Heart left ventricle (tissue), 16 donors: ENCODE data around the gene TUBE1. TPM values are rescaled to one million over a fixed set of nuclear protein-coding genes. Genes with fewer than 3 reads are reported as not detected.

Experiments used
- ATAC-seq, 4 donors: fragments of 200-7000 bp; cut with Tn5 transposase; one replicate each; pipeline ENCODE4 v1.9.1; 2020 to 2022; ENCODE audit warnings: moderate library complexity in 4 of 4, mild to moderate bottlenecking in 3 of 4, moderate number of reproducible peaks in 1 of 4
- DNase-seq, 5 donors: peaks; one replicate each; pipeline ENCODE4 v3.0.0-alpha.2; 2020
- H3K27ac ChIP-seq, 12 donors: fragments of 200-600 bp; sonication (generic) in 4 of 12; one replicate each; pipeline versions ENCODE4 v1.5.0 to v1.8.0; 2016 to 2022; ENCODE audit warnings: mild to moderate bottlenecking in 2 of 12
- H3K27me3 ChIP-seq, 9 donors: fragments of 200-600 bp; sonication (generic) in 2 of 9; one replicate each; pipeline versions ENCODE4 v1.5.1 to v1.8.0; 2016 to 2022; ENCODE audit warnings: mild to moderate bottlenecking in 3 of 9
- H3K36me3 ChIP-seq, 9 donors: fragments of 200-600 bp; sonication (generic) in 2 of 9; one replicate each; pipeline versions ENCODE4 v1.5.0 to v1.8.0; 2018 to 2022; ENCODE audit warnings: mild to moderate bottlenecking in 2 of 9
- H3K4me1 ChIP-seq, 12 donors: fragments of 200-600 bp; sonication (generic) in 4 of 12; one replicate each; pipeline versions ENCODE4 v1.5.0 to v1.8.0; 2016 to 2022; ENCODE audit warnings: mild to moderate bottlenecking in 3 of 12
- H3K4me3 ChIP-seq, 12 donors: fragments of 200-600 bp; sonication (generic) in 4 of 12; one replicate each; pipeline versions ENCODE4 v1.5.0 to v1.8.0; 2017 to 2022; ENCODE audit warnings: mild to moderate bottlenecking in 9 of 12, moderate library complexity in 4 of 12
- H3K9me3 ChIP-seq, 12 donors: fragments of 200-600 bp; sonication (generic) in 4 of 12; one replicate each; pipeline versions ENCODE4 v1.5.0 to v1.8.0; 2016 to 2022; ENCODE audit warnings: mild to moderate bottlenecking in 1 of 12
- CTCF ChIP-seq, 12 donors: fragments of 200-600 bp; sonication (generic) in 4 of 12; IDR thresholded peaks; one replicate each; pipeline versions ENCODE4 v1.5.0 to v1.8.0; 2018 to 2022; ENCODE audit warnings: antibody characterized with exemption in 12 of 12, mild to moderate bottlenecking in 5 of 12
- POLR2A ChIP-seq, 2 donors: fragments of 450-650 bp; IDR thresholded peaks; one replicate each; pipeline ENCODE4 v1.6.1; 2017; ENCODE audit warnings: antibody characterized with exemption in 2 of 2, mild to moderate bottlenecking in 2 of 2, moderate library complexity in 2 of 2
- WGBS, 4 donors: extraction: QIAGEN DNeasy Blood & Tissue Kit in 2 of 4; methylation state at CpG; one replicate each; pipeline versions ENCODE4 v1.1.5 to v1.1.7; 2013 to 2018; 5-methylcytosine and 5-hydroxymethylcytosine counted together
- intact Hi-C, 10 donors: fragments of 100-400 bp; cut with DNase I; formaldehyde crosslinking; loops; one replicate each; pipeline versions ENCODE4 v1.11.1 to v1.14.2; 2022
- polyA plus RNA-seq, 2 donors: library from polyadenylated mRNA; stranded (reverse); fragments of 200-250 nt; gene quantifications; one replicate each; pipeline ENCODE4 v1.2.3, GENCODE V29; 2013
- total RNA-seq, 9 donors: library from RNA; depleted of rRNA in 2 of 9; stranded (reverse); fragments of >200 nt in 2 of 9; fragmentation: NEBNext Ultra II Directional in 3 of 9; extraction: Animal tissue kit (Norgen Biotek cat#: 25700) in 3 of 9; gene quantifications; one replicate each; pipeline versions ENCODE4 v1.1.0 to v1.2.4, GENCODE V29; 2016 to 2023
- donor health status: ischemic (EF 13 %, LVEDD 7.1; RV severe dilation, severe dysfunction).
- donor health status: healthy with polysubstance abuse.
- donor health status: DM: no; HTN: yes; CAD: no.
- donor health status: DM: no; HTN: no; CAD: no.
- donor health status: ischemic (EF 25% LVEDD 6.9; RV normal size, moderate dysfunction).
- donor health status: ischemic (EF 25% LVEDD 5.7; RV mildly dilated, moderate dysfunction).
- donor health status: healthy.
- donor health status: DM: yes; HTN: yes; CAD: no.
- donor health status: ischemic (EF 35%, LVEDD 5.7; RV mildly dilated, moderate dysfunction).
- donor health status: nonischemic (EF 11% LVEDD 7.7; RV severe dilation, severe dysfunction).
- donor health status: DM: yes; HTN: yes; CAD: no.
- donor health status: PGD.
- donor health status: ischemic (EF 29% LVEDD 5.4; RV normal size, mild dysfunction).
- donor health status: nonischemic (EF 23%, LVEDD 6.1; RV moderate dilation, normal function).

Gene TUBE1
- total and polyA plus RNA-seq, 11 donors = 10.1 to 33.2 (median 23.3) TPM

DNA sequence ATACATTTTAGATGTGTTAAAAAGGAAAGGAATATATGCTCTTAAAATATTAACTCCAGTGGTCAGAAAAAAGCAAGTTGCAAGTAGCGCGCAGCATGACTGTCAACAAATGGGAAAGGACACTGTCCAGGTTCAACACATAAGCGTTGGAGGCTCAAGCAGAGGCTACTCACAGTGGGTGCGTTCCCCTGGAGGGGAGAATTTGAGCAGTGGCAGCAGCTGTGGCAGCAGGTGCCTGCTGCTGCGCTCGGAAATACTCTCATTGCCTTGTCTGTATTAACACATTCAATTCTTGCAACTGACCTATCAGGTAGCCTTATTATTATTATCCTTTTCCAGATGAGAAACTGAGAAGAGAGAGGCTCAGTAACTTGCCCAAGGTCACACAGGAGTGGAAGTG, 55.3 kb downstream of the TUBE1 start:
- Histone ChIP-seq H3K9me3 (no peaks in the 10 kb centered on the region), H3K27ac (no peak overlapping the region), H3K4me1 (peaks cover 0 to 35% (median 6%) of the 10 kb centered on the region in 12 donors), H3K27me3 (no peaks in the 10 kb centered on the region), H3K36me3 (no peaks in the 10 kb centered on the region), H3K4me3 (no peak overlapping the region)
- TF ChIP-seq POLR2A (IDR thresholded peaks at IDR 0.05) (no peak), CTCF (IDR thresholded peaks at IDR 0.05) (no peak)
- no peak for DNase-seq
- ATAC-seq = no peak
- 86 to 88% (median 88%) methylated on average over 6 of the region's 6 CpGs for WGBS, 4 donors
- intact Hi-C loops = no loop called here

DNA sequence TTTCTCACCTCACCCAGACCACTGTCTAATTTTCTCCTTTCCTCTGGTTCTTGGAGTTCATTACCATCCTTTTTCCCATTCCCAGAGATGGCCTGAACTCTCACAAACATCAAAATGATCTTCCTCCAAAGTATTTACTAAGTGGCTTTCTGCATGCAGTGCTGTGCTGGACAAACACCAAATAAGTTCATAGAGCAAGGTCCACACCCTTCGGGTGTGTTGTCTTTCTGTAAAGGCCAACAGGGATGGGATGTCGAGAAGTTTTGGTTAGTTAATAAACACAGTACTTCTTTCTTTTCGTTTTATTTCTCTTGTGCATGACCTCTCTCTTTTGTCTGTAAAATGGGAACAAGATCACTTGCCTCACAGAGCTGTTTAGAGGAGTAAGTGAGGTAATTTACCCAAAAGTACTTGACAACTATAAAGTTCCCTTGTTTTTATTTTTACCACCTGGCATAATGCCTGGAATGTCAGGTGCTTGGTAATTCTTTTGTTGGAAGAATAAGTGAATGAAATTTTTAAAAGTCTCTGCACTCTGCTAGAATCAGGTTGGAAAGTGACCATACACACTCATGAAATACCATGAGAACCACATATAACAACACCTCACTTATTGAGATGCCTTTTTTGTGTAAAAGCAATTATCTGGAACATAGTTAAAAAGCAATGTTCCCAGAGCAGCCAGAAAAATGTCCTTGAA, 56.2 kb downstream of the TUBE1 start:
- 44 to 58% (median 52%) methylated on average over 3 of the region's 3 CpGs for WGBS, 4 donors
- Histone ChIP-seq H3K4me3 (no peak overlapping the region), H3K36me3 (no peaks in the 10 kb centered on the region), H3K27me3 (no peaks in the 10 kb centered on the region), H3K4me1 (peaks cover 0 to 34% (median 6%) of the 10 kb centered on the region in 12 donors), H3K9me3 (no peaks in the 10 kb centered on the region), H3K27ac (peak overlapping the region in 5 of 12 donors; percentile 10 to 54 (median 22))
- DNase-seq = no peak
- TF ChIP-seq CTCF (IDR thresholded peaks at IDR 0.05) (no peak), POLR2A (IDR thresholded peaks at IDR 0.05) (no peak)
- intact Hi-C loops = no loop called here
- peak in 3 of 4 donors; percentile 25 to 64 (median 27) for ATAC-seq

- DNase-seq = no peak
- Histone ChIP-seq H3K27ac (peak overlapping the region in 5 of 12 donors; percentile 10 to 54 (median 22)), H3K27me3 (no peaks in the 10 kb centered on the region), H3K4me1 (peaks cover 0 to 27% (median 6%) of the 10 kb centered on the region in 12 donors), H3K4me3 (no peak overlapping the region), H3K9me3 (no peaks in the 10 kb centered on the region), H3K36me3 (no peaks in the 10 kb centered on the region)
- no peak for ATAC-seq
- intact Hi-C loops = no loop called here
- WGBS, 4 donors = 77 to 85% (median 82%) methylated on average over 7 of the region's 7 CpGs
- TF ChIP-seq POLR2A (IDR thresholded peaks at IDR 0.05) (no peak), CTCF (IDR thresholded peaks at IDR 0.05) (no peak)
Measured at GRCh38 chr6:112030206-112030960, 56.9 kb downstream of the TUBE1 start.
